Effector CD4-positive, alpha-beta T cell (primary cell): ENCODE data around the gene WASF2.
"Not testable (repeated sequence)": the region's sequence is repeated elsewhere in the genome, so short reads cannot be mapped to it uniquely, and the experiment has no call there.

Source experiments
- DNase-seq: peaks from one replicate; pipeline ENCODE4 v3.0.0-alpha.2; 2020

The WASF2 gene

GRCh38 chr1:27491748-27492700 is 2.1 kb upstream of the WASF2 start:
- no peak for DNase-seq

GRCh38 chr1:27489501-27489972 is 430 bp downstream of the WASF2 start:
- DNase-seq: no peak

- DNase-seq: no peak
These were observed 1.7 kb downstream of the WASF2 start for GRCh38 chr1:27487966-27488884.

GRCh38 chr1:27485363-27485762 is 4.6 kb downstream of the WASF2 start:
- no peak for DNase-seq

GRCh38 chr1:27483659-27484058 is 6.3 kb downstream of the WASF2 start:
- no peak for DNase-seq

- DNase-seq: no peak
These were observed 7.9 kb downstream of the WASF2 start for GRCh38 chr1:27481994-27482620.

- no peak for DNase-seq
These were observed 11.9 kb downstream of the WASF2 start for GRCh38 chr1:27478098-27478497.

- no peak for DNase-seq
These were observed 13.7 kb downstream of the WASF2 start for GRCh38 chr1:27476237-27476636.

GRCh38 chr1:27475720-27476119 is 14.2 kb downstream of the WASF2 start:
- DNase-seq: no peak

- DNase-seq: no peak
These were observed 16.2 kb downstream of the WASF2 start for GRCh38 chr1:27473755-27474154.

GRCh38 chr1:27472098-27472497 is 17.9 kb downstream of the WASF2 start:
- DNase-seq: not testable (repeated sequence)

GRCh38 chr1:27471477-27471876 is 18.5 kb downstream of the WASF2 start:
- DNase-seq: no peak

- DNase-seq: no peak
These were observed 20.6 kb downstream of the WASF2 start for GRCh38 chr1:27469334-27469733.

- not testable (repeated sequence) for DNase-seq
These were observed 21.6 kb downstream of the WASF2 start for GRCh38 chr1:27468378-27468777.

GRCh38 chr1:27464926-27465647 is 24.9 kb downstream of the WASF2 start:
- DNase-seq: no peak

- not testable (repeated sequence) for DNase-seq
These were observed 26.1 kb downstream of the WASF2 start for GRCh38 chr1:27463916-27464315.

GRCh38 chr1:27458521-27458920 is 31.4 kb downstream of the WASF2 start:
- not testable (repeated sequence) for DNase-seq

GRCh38 chr1:27455139-27455811 is 34.7 kb downstream of the WASF2 start:
- peak; percentile 8 for DNase-seq

- no peak for DNase-seq
These were observed 35.4 kb downstream of the WASF2 start for GRCh38 chr1:27454610-27455009.

- no peak for DNase-seq
These were observed 38.6 kb downstream of the WASF2 start for GRCh38 chr1:27451343-27451742.

GRCh38 chr1:27448982-27449381 is 41.0 kb downstream of the WASF2 start:
- no peak for DNase-seq

- no peak for DNase-seq
These were observed 42.1 kb downstream of the WASF2 start for GRCh38 chr1:27447883-27448282.
